HG03575 (cell line): Measurements from ENCODE around the gene MTCL1.

Source experiments
- ATAC-seq: cut with Tn5 transposase; IDR thresholded peaks from one replicate; pipeline ENCODE4 v1.9.1; 2021; ENCODE audit not compliant: unreplicated experiment, insufficient number of reproducible peaks, low FRiP score; ENCODE audit errors: extremely low read depth

MTCL1 gene

DNA sequence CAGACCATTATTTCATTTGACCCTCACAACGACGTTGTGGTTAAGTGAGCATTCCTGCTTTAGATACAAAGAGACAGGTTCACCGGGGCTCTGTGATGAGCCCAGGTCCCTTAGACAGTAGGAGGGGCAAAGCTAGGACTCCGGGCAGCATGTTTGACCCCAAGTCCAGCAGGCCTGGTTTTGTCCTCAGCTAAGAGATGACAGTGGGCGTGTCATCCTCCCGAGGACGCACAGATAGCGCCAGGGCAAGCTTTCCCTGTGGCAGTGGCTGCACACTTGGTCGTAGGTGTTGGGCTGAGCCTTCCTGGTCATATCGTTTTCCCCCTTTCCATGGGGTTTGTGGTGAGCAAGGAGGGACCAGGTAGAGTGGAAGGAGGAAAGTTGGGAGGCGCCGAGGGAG, 76.3 kb downstream of the MTCL1 start:
- ATAC-seq, result no peak

DNA sequence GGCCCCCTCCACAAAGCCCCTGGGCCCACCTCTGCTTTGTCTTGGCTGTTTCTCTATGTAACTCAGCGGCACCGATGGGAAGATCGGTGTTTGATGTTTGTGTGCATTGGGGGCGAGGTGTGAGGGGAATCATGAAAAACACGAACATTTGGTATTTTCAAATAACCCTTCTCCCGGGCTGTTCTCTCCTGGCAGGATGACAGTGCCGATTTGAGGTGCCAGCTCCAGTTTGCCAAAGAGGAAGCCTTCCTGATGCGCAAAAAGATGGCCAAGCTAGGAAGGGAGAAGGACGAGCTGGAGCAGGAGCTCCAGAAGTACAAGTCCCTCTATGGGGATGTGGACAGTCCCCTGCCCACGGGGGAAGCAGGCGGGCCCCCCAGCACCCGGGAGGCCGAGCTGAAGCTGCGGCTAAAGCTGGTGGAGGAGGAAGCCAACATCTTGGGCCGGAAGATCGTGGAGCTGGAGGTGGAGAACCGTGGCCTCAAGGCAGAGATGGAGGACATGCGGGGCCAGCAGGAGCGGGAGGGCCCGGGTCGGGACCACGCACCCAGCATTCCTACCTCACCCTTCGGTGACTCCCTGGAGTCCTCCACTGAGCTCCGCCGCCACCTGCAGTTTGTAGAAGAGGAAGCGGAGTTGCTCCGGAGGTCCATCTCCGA, 78.1 kb downstream of the MTCL1 start:
- no peak for ATAC-seq

DNA sequence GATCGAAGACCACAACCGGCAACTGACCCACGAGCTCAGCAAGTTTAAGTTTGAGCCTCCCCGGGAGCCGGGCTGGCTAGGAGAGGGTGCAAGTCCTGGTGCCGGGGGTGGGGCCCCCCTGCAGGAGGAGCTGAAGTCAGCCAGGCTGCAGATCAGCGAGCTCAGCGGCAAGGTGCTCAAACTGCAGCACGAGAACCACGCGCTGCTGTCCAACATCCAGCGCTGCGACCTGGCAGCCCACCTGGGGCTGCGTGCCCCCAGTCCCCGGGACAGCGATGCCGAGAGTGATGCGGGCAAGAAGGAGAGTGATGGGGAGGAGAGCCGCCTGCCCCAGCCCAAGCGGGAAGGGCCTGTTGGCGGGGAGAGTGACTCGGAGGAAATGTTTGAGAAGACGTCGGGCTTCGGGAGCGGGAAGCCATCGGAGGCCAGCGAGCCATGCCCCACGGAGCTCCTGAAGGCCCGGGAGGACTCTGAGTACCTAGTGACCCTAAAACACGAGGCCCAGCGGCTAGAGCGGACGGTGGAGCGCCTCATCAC, 78.7 kb downstream of the MTCL1 start:
- no peak for ATAC-seq

DNA sequence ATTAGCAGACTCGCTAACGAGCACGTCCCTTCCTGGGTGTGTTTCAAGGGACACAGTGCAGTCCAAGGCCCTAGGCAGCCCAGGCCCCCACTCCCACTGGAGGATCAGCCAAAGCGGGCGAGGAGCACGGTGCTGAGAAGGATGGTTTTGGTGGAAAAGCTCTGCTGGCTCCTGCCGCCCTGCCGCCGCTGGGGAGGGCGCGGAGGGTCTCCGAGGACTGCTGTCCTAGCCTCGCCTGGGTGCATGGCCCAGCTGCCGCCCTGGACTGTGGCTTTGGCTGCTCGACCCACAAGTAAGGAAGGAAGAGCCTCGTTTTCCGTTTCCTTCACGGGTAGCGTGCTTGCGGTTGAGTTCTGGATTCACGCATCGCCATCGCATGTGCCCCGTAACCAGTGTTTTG, 79.9 kb downstream of the MTCL1 start:
- no peak for ATAC-seq

DNA sequence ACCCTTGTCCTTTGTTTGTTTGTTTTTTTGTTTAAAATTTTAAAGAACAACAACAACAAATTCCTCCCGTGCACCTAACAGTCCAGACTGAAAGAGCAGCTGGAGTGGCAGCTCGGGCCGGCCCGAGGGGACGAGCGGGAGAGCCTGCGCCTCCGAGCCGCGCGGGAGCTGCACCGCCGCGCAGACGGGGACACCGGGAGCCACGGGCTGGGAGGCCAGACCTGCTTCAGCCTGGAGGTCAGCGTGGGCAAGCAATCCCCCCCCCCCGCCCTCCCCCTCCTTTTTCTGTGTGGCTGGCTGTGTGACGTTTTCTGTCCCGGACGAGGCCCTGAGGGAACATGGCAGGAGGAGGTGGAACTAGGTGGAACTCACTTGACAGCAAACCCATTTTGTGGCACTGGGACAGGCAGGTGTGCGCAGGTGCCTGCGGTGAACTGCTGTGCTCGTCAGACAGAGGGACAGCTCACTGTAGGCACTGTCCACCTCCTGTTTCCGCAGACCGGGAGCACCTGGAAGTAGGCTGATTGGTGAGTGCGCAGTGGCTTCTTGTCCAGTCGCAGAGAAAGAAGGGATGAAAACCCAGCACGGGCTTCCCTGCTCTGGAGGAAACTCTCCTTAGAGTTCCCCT, 80.6 kb downstream of the MTCL1 start:
- no peak for ATAC-seq

DNA sequence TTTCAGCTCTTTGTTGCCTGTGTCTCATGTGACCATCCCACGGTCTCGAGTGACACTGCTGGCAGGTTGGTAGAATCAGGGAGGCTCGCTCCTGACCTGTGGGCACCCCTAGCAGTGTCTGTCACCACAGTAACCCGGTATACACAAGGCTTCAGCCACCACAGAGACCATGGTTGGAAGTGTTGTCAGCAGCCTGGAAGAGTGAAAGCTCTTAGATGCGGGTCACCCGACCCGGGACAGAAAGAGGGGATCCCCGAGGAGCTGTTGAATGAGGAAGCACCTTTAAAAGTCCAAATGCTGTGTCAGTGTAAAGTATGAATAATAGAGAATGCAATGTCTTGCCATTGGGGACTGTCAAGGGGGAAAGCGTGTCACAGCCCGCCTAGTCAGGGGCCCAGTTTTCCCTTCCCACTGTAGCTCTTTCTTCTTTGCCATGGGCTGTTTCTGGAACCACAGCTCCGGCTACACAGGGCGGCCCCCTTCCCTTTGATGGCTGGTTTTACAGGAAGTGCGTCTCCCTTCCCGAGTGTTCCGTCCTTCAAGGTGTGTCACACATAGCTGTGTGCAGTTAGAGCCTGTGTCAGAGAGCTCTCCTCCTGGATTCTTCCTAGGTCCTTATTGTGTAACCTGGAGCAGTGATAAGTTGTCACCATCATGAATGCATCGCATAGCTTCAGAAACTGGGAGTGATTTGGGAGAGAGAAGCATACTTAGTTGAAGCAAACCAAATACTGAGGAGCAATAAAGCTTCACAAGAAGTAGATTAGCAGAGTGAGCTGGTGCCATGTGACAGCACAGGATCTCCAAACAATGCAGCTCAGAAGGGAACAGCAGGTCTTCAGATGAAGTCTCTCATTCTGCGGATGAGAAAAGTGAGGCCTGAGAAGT, 81.4 kb downstream of the MTCL1 start:
- no peak for ATAC-seq

DNA sequence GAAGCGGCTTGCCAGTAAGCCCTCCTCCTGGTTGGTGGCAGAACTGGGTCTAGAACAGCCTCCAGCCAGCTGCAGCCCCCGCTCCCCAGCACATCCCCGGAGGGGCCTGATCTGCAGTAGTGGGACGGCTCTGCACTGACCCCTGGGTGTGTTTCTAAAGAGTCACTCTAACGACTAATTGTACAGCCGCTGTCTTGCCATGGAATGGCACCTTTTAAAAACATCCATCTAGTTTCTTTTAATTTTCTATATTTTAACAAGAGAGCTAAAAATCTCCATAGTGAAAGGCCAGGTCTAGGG, 82.0 kb downstream of the MTCL1 start:
- no peak for ATAC-seq

DNA sequence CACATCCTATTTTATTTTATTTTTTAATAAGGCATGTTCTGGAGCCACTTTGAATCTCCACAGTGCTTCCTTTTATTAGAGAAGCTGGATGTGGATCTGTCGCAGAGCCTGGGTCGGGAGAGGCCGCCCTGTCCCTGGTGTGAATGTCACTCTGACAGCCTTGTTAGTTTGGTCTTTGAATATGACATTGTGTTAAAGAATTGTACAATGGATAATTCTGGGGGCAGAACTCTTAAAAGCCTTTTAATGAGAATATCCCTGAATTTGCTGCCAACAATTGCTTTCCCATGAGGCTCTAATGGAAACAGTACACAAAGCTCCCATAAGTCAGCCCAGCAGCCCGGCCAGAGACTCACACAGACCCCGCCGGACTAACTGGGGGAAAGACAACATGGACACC, 82.4 kb downstream of the MTCL1 start:
- no peak for ATAC-seq

DNA sequence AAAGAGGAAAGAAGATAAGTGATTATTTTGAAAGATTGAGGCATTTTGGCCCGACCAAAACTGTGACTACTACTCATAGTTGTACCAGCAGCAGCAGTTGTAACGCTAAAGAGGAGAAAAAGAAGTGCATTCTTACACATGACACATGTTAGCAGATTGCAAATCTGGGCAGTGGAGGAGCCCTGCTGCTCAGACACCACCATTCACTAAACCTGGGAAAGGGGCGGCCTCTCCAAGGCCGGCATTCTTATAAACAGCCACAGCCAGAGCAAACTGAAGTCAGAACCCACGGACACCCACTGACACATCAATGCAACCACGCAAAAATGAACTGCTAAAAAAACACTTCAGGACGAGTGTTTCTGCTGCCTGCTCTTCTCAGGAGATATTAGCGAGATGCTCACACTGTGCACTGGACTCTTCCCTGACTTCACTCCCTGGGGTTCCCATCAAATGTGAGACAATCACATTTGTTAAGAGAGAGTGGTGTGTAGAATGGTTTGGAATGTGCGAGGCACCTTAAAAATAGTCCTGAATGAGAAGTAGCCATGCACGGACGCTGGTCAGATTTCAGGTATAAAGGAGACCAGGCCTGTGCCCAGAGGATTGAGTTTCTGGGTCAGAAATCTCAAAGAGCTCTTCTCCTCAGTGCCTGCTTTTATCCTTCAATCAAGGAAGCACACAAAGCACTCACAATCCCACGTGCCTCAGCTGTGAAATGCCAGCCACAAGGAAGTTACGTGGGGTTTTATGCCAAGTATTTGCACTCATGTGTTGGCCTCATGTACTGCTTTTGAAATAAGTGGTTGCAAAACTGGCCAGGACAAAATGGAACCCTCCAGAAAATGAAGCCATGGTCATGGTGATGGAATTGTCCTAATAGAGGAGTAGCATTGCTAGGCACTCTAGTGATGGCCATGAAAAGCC, 83.4 kb downstream of the MTCL1 start:
- no peak for ATAC-seq

DNA sequence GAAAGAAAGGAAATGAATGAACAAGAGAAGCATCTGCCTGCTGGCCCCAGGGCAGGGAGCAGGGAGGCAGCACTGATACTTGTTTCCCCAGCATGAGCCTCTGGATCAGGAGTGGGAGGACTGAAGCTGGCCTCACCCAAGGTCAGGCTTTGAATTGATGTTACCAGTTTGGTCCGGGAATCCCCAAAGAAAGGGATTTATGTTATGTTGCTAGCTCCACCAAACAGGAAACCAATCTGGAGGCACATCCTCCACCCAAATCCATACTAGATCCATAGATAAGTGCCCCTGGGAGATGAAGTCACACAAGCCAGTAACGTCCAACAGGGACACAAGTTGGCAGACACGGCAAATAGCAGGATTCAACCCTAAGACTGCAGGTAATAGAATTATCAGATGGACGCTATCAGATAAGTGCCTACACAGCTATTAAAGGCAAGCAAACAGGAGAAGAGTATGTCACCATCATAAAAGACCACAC, 85.9 kb downstream of the MTCL1 start:
- no peak for ATAC-seq

DNA sequence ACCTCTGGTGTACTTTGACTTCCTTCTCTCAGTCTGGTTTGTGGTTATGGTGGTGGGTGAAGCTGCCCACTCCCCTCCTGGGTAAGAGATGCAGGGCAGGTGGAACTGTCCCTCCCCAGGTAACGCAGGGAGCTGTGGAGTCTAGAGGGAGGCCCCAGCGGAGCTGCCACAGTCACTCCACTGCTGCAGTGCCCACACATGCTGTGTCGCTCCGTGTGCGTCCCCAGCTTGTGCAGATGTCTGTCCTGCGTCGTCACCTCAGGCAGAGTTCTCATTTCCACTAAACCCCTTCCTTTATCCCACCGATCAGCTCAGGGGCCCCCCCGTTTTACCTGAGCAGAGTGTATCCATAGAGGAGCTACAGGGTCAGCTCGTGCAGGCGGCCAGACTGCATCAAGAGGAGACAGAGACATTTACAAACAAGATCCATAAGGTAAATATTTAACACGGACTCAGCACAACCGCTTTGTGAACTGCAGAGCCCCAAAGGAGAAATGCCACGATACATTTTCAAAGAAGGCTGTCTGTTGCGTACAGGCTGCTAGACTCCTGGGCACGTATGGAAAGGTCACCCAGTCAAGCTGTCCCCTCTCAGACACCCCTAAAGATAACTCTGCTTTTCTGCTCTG, 87.4 kb downstream of the MTCL1 start:
- no peak for ATAC-seq

DNA sequence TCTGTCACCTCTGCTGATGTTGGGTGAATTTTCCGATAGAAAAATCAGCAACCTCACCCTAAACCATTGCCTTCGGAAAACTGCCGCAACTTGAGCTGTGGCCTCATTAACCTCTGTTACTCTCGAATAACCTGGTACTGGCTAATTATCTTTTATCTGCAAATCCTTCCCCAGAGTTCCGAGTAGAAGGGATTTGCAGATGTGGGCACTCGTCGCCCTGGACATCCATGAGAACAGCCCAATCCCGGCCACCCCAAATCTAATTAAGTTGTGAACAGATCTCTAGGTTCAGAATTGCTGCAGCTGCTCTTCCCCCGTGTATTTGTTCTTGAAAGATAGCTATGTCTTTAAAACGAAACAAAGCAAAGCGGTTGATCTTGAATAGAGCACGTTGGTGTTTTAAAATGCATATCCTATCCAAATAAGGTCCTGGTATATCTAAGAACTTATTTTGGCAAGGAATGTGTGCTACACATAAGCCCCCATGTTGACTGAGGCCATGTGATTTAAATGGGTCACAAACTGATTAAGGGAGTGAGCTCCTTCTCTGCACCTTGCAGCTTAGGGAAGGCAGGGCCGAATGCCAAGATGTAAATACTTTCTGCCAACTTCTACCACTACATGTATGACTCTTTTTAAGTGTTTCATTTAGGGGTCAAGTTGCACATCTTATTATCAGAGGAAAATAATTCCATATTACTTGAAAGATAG, 88.2 kb downstream of the MTCL1 start:
- ATAC-seq, result no peak

DNA sequence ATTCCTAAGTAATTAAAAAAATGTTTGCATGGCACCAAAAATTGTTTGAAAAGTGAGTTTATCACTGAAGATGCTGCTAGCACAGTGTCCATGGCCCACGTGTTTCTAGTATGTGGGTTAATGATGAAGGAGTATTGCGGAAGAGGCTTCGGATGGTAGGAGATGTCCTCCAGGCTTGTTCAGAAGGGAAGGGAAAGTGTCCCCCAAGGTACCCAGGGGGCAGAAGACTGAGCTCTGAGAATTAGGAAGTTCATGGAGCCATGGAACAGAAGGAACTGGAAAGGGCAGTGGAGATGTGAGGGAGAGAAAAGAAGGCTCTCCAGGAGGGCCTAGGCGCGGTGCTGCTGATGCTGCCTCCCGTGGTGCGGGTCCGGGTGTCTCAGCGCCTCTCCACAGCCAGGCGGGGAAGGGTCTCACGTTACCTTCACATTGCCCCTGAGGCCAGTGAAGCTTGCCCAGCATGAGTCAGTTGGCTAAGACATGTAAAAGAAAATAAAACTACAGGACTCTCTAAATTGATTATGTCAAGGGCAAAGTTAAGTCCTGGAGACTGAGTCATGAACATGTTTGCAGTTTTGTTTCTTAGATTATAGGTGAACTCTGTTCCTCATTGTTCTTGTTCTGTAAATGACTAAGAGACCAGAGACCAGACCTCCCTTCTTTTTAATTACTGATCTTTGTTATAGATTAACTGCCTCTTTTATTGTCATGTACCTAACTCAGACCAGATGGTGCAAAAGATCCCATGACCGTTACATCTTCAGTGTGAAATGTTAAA, 89.0 kb downstream of the MTCL1 start:
- ATAC-seq, result no peak

DNA sequence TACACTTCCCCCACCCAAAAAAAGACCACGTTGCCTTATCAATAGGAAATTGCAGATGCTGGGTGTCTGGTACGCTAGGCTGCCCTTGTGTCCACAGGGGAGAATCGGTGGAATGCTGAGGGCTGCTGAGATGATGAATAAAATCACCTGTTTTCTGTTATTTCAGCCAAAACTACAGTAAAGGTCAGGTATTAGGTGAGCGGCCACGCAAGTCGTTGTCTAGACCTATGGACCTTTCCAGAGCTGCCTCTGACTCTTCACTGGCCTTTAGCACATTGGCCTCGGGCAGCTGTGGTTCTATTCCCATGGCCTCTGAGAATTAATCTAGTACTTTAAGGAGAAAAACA, 89.6 kb downstream of the MTCL1 start:
- no peak for ATAC-seq

DNA sequence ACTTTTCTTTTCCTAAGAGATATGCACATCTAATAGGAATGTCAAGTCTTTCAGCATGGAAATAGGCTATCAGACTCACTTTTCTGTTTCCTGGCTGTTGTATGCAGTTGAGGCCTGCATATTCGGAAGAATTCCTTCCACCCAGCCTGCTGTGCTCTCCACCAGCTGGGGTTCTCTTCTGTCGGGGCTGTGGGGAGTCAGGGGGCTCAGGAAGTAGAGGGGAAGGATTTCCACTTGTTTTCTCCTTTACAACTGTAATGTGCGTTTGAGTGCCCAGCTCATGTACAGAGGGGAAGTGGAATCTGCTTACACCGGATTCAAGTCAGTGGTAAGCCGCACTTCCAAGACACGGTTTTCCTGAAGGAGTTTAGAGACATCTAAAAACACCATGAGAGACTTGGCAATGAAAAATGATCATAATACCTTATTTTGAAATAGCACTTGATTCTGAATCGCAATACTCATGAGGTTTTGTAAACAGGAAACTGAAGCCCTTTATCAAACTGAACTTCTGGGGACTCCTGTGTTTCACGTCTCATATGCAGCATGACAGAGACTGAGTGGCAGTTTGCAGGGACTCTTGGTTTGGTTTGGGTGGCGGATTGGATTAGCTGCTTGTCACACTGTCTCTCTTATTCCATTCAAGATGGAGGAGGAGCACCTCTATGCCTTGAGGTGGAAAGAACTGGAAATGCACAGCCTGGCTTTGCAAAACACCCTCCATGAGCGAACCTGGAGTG, 90.4 kb downstream of the MTCL1 start:
- no peak for ATAC-seq

DNA sequence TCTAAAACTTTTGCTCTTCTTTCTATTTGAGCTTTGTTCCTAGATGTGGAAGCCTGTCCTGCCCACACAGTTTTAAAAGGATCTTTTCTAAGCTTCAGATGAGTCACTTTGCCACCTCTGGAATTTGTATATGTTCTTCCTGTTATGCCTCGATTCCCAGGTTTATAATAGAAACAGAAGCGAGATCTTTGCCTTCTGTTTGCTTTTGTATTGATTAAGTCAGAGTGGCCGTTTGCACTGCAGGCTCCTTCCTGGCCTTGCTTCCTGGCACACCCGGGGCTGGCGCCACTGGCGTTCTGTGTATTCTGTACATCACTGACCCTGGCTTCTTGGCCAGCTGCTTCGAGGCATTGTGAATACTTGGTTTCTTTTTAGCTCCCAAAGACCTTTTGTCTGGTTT, 91.8 kb downstream of the MTCL1 start:
- ATAC-seq, result no peak

DNA sequence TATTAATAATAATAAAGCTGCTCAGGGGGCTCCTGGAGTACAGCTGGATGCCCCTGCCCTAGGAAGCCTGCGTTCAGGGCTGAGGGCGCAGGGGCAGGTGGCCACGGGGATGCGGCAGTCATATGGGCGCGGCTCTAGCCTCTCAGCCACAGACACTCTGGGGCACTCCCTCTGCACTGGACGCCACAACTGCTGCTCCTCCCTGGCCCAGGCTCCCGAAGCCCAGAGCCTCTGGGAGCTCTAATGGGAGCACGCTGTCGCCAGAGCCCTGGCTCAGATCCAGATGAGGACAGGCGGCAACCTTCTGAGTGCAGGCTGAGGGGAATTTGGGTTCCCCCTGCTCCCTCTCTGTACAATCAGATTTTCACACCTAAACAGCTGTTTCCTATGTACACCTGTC, 93.6 kb downstream of the MTCL1 start:
- ATAC-seq, result no peak
